ENCODE measurements around the gene ZMYM2. TPM values are rescaled to one million over a fixed set of nuclear protein-coding genes. Genes with fewer than 3 reads are reported as not detected.

ZMYM2 gene
- total and polyA plus RNA-seq, 2 experiments from 2014 or later, result 87.9 to 159 TPM

GRCh38 chr13:20116213-20116612 lies 157.7 kb downstream of the ZMYM2 start:
- peaks cover 9% of the 10 kb centered on the region for H3F3A ChIP-seq (replicated peaks; ENCODE audit: low read depth)
- H3K36me3 ChIP-seq (ENCODE audit: insufficient read depth), result no peaks in the 10 kb centered on the region
- H3K4me1 Mint-ChIP-seq, result peaks cover 21% of the 10 kb centered on the region
- H3K27ac Mint-ChIP-seq, result no peak overlapping the region
- no peaks in the 10 kb centered on the region for H3K9me3 Mint-ChIP-seq
- H2AFZ ChIP-seq, result no peak overlapping the region
- ATAC-seq (no peak), DNase-seq (ENCODE audit: low spot score) (peak; percentile 65)
- H3K27ac ChIP-seq (ENCODE audit: low read depth), result no peak overlapping the region
- H3K36me3 Mint-ChIP-seq (ENCODE audit: low read depth), result no peaks in the 10 kb centered on the region; the same call in 2 of the 3 replicates
- H3K4me2 ChIP-seq, result no peak overlapping the region
- no peaks in the 10 kb centered on the region for H3K9me2 ChIP-seq (ENCODE audit: insufficient read depth)
- no peaks in the 10 kb centered on the region for H3K79me2 ChIP-seq (replicated peaks; ENCODE audit: insufficient read depth)
- H3K4me1 ChIP-seq (ENCODE audit: insufficient read depth), result peaks cover 2% of the 10 kb centered on the region; the same call in 1 of the 2 replicates
- H3K27me3 Mint-ChIP-seq (ENCODE audit: insufficient read depth, low read depth, poor library complexity), result peaks cover 15% of the 10 kb centered on the region
- H3K4me3 Mint-ChIP-seq, result no peak overlapping the region
- no peak overlapping the region for H3K4me3 ChIP-seq
- H3K27me3 ChIP-seq (ENCODE audit: insufficient read depth), result no peaks in the 10 kb centered on the region
- H4K20me1 ChIP-seq (replicated peaks; ENCODE audit: insufficient read depth), result no peaks in the 10 kb centered on the region
- TF ChIP-seq ZNF114 (CRISPR knock-in tag; IDR thresholded peaks at IDR 0.05) (no peak), CTCF (conservative IDR thresholded peaks at IDR 0.05; ENCODE audit: low read depth in 2 of 2) (peak; percentile 41 to 42)

GRCh38 chr13:20118268-20119140 lies 160.0 kb downstream of the ZMYM2 start:
- H4K20me1 ChIP-seq (replicated peaks; ENCODE audit: insufficient read depth), result no peaks in the 10 kb centered on the region
- peak; percentile 43 for ATAC-seq
- H3K4me1 ChIP-seq (ENCODE audit: insufficient read depth), result peaks cover 9% of the 10 kb centered on the region
- H3K9me2 ChIP-seq (ENCODE audit: insufficient read depth), result no peaks in the 10 kb centered on the region
- Mint-ChIP-seq H3K4me1 (peaks cover 26% of the 10 kb centered on the region), H3K9me3 (no peaks in the 10 kb centered on the region), H3K4me3 (peak overlapping the region; percentile 73), H3K36me3 (ENCODE audit: low read depth) (no peaks in the 10 kb centered on the region), H3K27me3 (ENCODE audit: insufficient read depth, low read depth, poor library complexity) (peaks cover 17% of the 10 kb centered on the region), H3K27ac (no peak overlapping the region)
- DNase-seq (ENCODE audit: low spot score), result peak; percentile 72
- peaks cover 14% of the 10 kb centered on the region for H3F3A ChIP-seq (replicated peaks; ENCODE audit: low read depth)
- peak overlapping the region; percentile 97 for H2AFZ ChIP-seq
- H3K36me3 ChIP-seq (ENCODE audit: insufficient read depth), result no peaks in the 10 kb centered on the region
- peak overlapping the region; percentile 88 for H3K4me2 ChIP-seq
- H3K4me3 ChIP-seq, result peak overlapping the region; percentile 78
- no peak overlapping the region for H3K27ac ChIP-seq (ENCODE audit: low read depth)
- H3K79me2 ChIP-seq (replicated peaks; ENCODE audit: insufficient read depth), result no peaks in the 10 kb centered on the region
- TF ChIP-seq CTCF (conservative IDR thresholded peaks at IDR 0.05; ENCODE audit: low read depth in 2 of 2), result peak; percentile 10 to 39; a peak in 2 of 4 replicates
- TF ChIP-seq EZH2phosphoT487 (IDR thresholded peaks at IDR 0.05; ENCODE audit: unreplicated experiment), result no peak
- no peak for TF ChIP-seq JUNB (IDR thresholded peaks at IDR 0.05; ENCODE audit: unreplicated experiment)
- TF ChIP-seq ETS1 (IDR thresholded peaks at IDR 0.05), result no peak
- no peaks in the 10 kb centered on the region for H3K27me3 ChIP-seq (ENCODE audit: insufficient read depth)

All from GM23338 (cell line).